Occipital lobe (tissue), 2 donors: ENCODE data around the gene SLC35B2. TPM values are rescaled to one million over a fixed set of nuclear protein-coding genes. Genes with fewer than 3 reads are reported as not detected.

Experiments used
- DNase-seq: peaks from one replicate; lab custom pipeline; 2025; lab: John Stamatoyannopoulos, UW
- total RNA-seq: library from RNA; depleted of rRNA; stranded (reverse); fragments of >200 nt; gene quantifications from one replicate; pipeline ENCODE4 v1.2.3, GENCODE V29; 2014

The SLC35B2 gene
- 33.1 TPM for total RNA-seq

- DNase-seq, result peak; percentile 76
These were observed at the start of gene SLC35B2 for GRCh38 chr6:44257025-44257752. Gene SLC35B2, minus strand, starts transcription at chr6:44257528. Its CDS starts 118 bp downstream, at chr6:44257410.

- DNase-seq, result no peak
These were observed 49.4 kb upstream of the SLC35B2 start for GRCh38 chr6:44306710-44307109.

DNA sequence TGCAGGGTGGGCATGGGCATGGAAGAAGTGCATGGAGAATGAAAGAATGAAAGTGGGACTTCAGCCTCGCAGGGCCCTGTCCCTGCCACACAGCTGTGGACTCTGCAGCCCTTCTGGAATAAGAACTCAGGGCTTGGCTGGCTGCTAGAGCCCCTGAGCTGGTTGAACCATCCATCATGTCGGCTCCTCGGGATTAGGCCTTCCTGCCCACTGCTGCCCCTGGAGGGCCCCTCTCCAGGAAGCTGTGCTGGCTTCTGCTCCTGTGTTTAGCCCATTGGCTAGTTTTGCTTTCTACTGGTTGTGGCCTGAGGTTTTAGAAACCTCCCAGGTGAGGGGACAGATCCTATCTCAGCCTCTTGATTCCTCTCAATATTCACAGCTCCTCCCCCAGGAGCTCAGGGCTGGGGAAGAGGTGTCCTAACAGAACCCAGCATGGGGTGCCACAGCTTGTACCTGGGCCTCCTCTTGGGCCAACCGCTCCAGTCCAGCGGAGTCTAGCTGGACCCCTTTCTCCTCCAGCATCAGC lies 47.9 kb upstream of the SLC35B2 start:
- no peak for DNase-seq

DNA sequence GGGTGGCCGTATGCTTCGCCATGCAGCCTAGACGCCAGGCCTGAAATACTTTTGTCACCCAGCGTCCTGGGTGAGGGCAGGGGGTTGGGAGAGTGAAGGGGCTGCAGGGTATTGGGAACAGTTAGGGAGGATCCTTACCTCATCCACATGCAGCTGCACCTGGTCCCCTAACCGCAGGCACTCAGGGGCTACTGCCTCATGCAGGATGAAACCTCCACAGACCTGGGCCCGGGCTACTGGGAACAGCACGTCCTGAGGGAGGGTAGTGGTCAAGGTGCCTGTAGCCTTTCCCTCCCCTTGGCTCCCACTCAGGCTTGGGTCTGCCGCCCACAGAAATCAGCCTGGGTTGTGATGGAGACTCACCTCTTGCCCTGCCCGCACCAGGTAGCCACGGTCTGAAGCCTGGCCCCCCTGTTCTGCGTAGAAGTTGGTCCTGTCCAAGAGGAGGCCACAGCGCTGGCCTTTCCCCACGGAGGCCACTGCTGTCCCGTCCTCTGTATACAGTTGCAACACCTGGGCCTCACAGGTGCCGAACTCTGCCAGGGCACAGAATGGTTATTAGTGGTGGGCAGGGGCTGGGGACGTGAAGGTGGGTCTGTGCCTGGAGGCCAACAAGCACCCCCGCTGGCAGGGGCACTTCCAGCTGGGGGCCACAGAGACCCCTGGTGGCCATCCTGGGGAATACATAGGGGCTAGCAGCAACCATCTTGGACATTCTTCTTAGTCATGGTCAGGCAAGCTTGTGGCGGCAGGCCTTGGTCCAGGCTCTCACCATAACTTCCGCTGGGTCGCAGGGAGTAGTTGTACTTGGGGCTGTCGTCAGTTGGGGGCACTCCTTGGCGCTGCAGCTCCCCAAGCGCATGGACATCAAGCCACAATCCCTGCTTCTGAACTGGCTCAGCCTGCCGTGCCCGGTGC lies 47.2 kb upstream of the SLC35B2 start:
- no peak for DNase-seq

DNA sequence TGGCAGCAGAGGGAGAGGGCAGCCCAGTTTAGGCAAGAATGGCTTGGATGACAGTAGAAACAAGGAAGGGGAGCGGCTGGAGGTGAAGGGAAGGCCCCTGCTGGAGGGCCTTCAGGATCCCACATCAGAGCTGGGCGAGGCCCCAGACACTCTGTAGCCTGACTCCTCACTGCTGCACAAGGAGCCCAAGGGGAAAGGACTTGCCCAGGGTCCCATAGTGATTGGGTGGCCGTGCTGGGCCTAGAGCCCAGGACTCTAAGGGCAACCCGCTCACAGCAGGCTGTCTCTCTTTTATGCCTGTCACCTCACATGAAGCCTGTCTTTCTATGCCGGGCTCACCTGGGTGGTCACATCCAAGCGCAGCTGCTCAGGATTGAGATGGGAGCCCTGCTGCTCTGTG lies 46.5 kb upstream of the SLC35B2 start:
- no peak for DNase-seq

GRCh38 chr6:44302856-44303255 lies 45.5 kb upstream of the SLC35B2 start:
- no peak for DNase-seq

GRCh38 chr6:44301782-44302564 lies 44.6 kb upstream of the SLC35B2 start:
- no peak for DNase-seq

GRCh38 chr6:44301106-44301505 lies 43.8 kb upstream of the SLC35B2 start:
- no peak for DNase-seq

GRCh38 chr6:44300292-44300823 lies 43.0 kb upstream of the SLC35B2 start:
- DNase-seq, result no peak

- DNase-seq, result no peak
These were observed 41.5 kb upstream of the SLC35B2 start for GRCh38 chr6:44298864-44299263.

GRCh38 chr6:44298055-44298803 lies 40.9 kb upstream of the SLC35B2 start:
- no peak for DNase-seq

- peak; percentile 48 for DNase-seq
These were observed 40.0 kb upstream of the SLC35B2 start for GRCh38 chr6:44297063-44298038.

- DNase-seq, result no peak
These were observed 37.8 kb upstream of the SLC35B2 start for GRCh38 chr6:44294832-44295791.

DNA sequence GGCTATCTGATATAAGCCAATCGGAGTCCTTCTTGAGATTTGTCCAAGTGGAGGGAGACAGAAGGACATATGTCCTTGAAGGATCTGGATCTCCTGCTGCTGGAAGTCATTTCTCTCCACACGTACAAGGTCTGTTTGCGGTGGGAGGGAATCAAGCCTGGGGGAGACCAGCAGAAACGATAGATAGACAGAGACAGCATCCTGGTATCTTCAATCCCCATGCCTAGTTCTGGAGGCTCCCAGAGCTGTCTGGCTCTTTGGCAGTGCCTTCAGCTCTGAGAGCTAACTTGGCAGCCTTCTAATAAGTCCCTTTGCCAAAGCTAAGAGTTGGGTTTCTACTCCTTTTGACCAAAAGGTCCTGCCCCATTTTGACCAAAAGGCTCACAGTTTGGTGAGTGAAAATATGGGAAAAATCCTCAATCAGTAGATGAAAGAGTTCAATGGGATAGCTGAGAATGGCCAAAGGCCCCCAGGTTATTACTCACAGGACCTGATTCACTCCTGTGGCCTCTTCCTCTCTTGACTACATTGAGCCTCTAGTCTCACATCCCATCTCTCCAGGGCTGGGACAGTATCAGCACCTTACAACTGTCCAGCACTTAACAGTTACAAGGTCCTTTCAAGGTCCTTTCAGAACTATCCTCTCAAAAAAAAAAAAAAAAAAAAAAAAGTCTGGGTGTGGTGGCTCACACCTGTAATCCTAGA lies 35.5 kb upstream of the SLC35B2 start:
- no peak for DNase-seq

DNA sequence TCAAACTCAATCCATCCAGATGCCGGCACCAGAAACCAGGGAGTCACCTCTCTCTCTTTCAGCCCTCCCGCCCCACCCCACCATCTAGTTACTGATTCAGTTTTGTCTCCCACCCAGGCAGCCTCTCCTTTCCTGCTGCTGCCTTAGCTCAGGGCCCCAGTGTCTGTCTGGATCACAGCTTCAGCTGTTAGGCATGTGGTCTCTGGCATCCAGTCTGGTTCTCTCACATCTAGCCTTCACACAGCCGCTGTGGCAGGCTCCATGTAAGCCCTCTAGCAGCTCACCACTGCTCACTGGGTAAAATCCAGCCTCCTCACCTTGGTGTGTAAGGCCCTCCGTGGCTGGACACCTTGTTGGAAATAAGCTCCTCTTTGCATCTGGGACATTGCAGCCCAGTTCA lies 34.5 kb upstream of the SLC35B2 start:
- DNase-seq, result no peak

DNA sequence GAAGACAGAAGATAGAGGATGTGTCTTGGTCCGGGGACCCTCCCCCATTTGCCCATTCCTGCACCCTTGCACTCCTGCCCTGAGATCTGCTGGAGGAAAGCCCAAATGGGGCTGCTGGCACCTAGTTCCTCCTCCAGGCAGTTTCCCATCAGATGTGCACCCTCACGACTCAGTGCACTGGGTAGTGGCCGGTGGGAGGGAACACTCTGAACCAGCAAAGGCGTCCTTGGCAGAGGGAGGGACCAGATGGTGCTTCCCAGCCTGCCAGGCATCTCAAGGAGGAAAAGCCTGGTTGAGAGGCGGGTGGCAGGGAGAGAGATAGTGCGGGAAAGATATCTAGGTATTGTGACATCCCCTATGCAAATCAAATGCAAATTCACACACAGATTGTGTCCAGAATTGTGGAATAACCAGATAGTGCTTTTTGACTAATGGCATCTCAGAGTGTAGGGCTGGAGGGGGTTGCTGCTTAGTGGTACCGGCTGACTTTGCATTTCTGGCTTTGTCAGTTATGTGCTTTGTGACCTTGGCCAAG lies 32.5 kb upstream of the SLC35B2 start:
- peak; percentile 71 for DNase-seq

- no peak for DNase-seq
These were observed 29.4 kb upstream of the SLC35B2 start for GRCh38 chr6:44286747-44287146.

- no peak for DNase-seq
These were observed 28.9 kb upstream of the SLC35B2 start for GRCh38 chr6:44286285-44286565.
